Gastroesophageal sphincter (tissue), 3 donors: ENCODE data around the gene LLGL1.

Experiments
- CTCF ChIP-seq, 4 experiments: fragments of 200-600 bp in 2 of 4; fragments of 450-650 bp in 2 of 4; sonication (generic) in 1 of 4; IDR thresholded peaks; one replicate each; pipeline ENCODE4 v1.5.1; 2017 to 2019; ENCODE audit warnings: antibody characterized with exemption in 4 of 4, mild to moderate bottlenecking in 2 of 4, moderate library complexity in 2 of 4
- EP300 ChIP-seq: sonication (generic); formaldehyde crosslinking; IDR thresholded peaks from one replicate; pipeline ENCODE4 v1.6.1; 2017; ENCODE audit warnings: antibody characterized with exemption, mild to moderate bottlenecking
- POLR2A ChIP-seq, 2 donors: fragments of 450-650 bp; IDR thresholded peaks; one replicate each; pipeline ENCODE4 v1.6.1; 2017; ENCODE audit warnings: antibody characterized with exemption in 2 of 2, mild to moderate bottlenecking in 2 of 2, moderate library complexity in 1 of 2
- POLR2AphosphoS5 ChIP-seq: sonication (generic); formaldehyde crosslinking; IDR thresholded peaks from one replicate; pipeline ENCODE4 v1.6.1; 2017; ENCODE audit warnings: antibody characterized with exemption

- TF ChIP-seq CTCF (IDR thresholded peaks at IDR 0.05) (no peak), POLR2A (IDR thresholded peaks at IDR 0.05) (no peak), EP300 (no peak), POLR2AphosphoS5 (no peak)
Measured at GRCh38 chr17:18256776-18257175, 31.3 kb downstream of the LLGL1 start.
